NOMO-1 (cell line): ENCODE data around the gene KCNJ1.

Experiments used
- DNase-seq, 2 experiments: peaks; one replicate each; lab custom pipeline; 2025; ENCODE audit not compliant: unreplicated experiment in 2 of 2; lab: John Stamatoyannopoulos, UW

The KCNJ1 gene

DNA sequence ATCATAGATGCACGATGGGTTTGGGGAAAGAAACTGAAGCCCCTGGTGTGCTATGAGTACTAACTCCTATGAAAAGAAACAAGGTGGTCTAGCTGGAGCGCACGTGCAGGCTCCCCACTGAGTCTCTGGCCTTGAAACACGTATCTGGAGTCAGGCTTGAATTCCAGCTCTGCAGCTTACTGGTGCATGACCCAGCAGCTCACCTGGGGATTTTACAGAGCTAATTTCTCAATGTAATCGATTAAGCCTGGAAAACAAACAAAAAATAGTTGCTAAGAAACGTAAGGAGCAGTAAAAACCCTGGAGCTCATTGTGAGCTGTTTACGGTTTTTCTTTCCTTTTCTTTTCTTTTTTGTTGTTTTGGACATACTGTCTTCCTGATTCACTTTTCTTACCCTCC, 12.3 kb downstream of the KCNJ1 start:
- no peak for DNase-seq

DNA sequence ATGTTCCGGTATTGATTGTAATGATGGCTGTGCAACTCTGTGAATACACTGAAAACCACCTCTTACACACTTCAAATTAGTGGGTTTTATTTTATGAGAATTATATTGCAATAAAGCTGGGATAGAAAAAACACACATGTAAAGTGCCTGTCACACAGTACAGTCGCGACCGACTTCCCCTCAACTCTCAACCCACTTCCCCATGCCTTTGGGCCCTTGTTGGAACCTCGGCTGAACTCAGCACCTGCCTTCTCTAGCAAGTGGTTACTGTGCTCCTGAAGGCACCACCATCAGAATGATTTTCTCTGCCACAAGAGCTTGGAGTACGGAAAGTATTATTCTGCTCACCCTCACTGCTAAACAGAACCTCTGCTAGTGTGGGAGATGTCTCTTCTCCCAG, 13.5 kb downstream of the KCNJ1 start:
- DNase-seq = no peak

DNA sequence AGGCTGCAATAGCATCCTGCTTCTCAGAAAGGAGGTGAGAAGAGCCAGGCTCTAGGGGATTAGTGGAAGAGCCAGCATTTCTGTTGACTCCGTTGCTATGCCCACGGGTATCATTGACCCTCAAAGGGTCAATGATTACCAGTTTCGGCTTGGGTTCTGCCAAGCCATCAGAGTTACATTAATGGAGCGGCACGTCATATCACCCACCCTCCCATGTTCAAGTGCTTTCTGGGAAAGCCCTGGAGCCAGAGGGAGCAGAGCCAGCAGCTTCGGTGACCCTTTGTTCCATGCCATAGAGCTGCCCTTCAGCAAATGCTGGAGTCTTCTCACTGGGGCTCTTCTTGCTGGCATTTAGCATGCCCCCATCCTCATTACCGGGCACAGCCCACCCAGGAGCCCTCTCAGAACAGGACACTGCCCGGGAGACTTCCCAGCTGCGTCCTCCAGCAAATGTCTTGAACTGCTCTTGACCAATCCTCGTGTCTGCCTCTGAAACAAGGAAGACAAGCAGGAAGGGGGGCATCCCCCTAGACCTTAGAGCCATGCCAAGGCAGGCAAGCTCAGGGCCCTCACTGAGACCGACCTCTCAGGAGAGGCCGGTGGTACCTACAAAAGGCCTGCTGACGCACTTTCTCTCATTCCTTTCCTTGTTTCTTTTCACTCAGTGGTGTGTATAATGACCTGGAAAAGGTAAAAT, 14.6 kb downstream of the KCNJ1 start:
- no peak for DNase-seq

DNA sequence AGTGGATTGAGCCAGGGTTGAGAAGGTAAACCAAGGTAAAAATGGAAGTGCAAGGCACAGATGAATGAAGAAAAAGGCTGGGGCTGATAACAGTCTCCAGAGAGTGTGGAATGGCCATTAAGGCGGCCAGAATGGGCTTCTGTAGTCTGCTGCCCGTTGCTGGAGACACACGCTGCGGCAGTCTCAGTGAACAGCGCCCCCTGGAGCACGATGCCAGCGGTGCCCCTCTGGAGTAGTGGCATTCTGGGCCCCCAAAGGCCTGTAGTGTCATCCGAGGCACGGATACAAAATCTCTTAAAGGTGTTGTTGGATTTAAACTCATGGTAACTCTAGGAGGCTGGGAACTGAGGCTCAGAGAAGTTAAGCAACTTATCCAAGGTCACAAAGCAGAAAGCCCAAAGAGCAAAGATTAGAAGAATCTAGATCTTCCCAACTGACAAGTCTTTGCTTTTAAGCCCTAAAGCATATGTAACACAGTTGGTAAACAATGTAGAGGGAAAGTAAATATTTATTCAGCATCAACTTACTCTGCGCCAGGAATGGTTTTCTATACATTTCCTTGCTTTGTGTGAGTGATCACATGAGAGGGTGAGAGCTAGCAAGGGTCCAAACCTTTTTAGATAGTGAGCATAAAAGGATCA, 18.2 kb downstream of the KCNJ1 start:
- DNase-seq = peak; percentile 10 to 23

DNA sequence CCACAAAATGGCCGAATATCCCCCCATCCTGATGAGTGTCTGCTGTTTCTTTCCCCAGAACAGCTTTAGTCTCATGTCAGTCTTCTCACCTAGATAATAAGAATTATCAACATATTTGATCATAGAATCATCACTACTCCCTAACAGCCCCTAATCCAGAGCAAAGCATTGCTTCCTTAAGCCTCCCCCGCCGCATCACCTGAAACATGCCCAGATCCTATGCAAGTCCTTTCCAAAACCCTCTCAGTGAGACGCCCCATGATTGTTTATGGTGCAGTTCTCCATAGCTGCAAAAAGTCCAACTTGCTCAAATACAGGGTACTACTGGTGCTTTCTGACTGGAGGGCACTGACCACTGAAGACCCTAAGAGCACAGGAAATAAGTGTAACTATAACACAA, 20.1 kb downstream of the KCNJ1 start:
- DNase-seq = no peak

DNA sequence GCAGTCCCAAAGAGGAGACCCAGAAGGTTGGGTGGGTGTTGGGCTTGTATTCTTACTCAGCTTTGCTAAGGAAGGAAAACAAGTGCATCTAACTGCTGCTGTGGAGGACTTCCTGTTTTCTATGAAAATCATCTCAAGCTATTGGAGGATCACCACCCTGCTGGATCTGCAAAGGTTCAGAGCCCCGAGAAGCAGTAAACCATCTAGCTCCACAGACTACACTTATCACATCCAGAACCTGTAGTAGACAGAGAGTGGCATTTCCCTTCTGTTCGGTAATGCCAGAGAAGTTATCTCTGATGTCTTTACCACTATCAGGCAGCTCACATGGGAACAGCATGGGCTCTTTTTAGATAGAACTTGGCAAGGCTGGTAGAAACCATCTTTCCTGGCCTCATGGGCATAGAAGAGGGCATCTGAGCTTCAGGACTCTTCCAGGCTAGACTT, 21.7 kb downstream of the KCNJ1 start:
- peak in 1 of 2 experiments; percentile 24 for DNase-seq

DNA sequence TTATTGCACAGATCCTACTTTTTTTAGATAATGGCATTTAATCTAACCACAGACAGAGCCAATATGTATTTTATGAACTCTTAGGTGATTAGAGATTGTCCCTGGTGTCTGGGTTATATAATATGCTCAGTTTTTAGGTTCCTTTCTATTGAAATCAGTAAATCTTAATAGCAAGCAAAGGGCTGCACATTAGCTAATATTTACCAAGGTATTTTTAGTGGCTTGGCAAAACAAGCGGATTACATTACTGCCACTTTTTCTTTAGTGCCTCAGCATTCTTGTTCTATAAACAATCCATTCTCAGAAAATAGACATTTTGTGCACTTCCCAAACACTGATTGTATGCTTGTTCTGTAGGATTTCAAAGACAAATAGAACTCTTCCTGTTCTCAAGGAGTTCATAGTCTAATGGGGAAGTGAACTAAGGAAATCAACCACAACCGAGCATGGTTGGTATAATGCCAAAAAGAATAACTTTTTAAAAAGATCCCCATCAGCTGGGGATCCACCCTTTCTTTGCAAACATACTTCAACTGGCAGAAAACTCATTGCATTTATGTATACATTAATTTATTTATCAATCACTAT, 23.8 kb downstream of the KCNJ1 start:
- peak in 1 of 2 experiments; percentile 7 for DNase-seq

DNA sequence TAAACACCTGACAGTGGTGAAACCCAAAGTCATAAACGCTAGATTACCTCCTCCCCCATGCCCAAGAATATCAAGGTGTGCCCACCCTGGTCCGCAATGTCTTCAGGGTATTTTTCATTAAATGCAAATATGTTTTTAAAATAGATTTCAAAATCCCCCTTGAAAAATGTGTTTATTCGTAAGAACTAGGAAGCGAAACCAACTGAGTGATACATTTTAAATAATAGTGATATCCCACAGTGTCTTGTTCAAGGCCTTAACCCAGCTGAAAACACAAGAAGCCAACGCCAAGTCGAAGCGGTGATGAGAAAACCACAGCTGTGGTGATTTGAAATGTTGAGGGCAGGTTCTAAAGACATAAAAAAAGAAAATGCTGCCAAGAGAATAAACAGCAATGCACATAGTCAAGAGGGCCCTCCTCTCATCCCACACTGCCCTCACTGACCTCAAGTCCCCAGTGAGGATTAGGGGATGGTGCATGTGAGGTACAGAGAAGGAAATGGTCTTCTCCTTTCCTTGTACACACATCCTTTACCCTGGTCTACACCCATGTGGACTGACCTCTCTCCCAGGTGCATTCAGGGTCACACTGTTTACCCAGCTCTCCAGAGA, 25.5 kb downstream of the KCNJ1 start:
- DNase-seq = no peak

DNA sequence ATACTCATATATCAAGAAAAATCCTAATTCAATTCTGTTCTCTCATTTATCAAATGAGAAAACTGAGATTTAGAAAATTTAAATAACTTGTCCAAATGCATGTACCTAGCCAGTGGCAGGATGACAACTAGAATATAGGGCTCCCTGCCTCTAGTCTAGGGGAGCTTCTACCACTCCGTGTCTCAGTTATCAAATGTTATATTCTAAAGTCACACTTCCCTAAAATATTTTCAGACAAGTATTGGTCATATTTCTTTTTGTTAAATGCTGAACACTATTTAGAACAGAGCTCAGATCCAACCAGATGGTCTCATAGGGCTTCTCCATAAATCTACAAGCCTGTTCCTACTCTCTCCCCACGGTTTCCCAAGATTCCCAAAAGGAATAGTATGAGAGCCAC, 26.3 kb downstream of the KCNJ1 start:
- DNase-seq = no peak

DNA sequence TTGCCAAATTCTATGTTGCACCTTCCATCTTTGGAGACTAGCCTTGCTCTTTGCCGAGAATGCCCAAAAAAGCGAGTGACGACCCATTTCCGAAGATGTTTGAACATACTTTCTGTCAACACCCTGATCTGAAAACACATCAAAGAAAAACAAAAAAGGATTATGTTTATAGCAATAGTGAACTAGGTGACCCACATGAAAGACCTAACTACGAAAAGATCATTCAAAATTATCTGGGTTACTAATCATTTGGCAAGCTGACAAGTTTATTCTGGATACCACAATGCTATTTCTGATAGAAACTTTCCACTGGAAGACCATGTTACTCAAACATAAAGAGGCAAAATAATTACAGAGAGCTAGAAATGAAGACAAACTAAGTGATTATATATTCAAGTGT, 27.0 kb downstream of the KCNJ1 start:
- no peak for DNase-seq

DNA sequence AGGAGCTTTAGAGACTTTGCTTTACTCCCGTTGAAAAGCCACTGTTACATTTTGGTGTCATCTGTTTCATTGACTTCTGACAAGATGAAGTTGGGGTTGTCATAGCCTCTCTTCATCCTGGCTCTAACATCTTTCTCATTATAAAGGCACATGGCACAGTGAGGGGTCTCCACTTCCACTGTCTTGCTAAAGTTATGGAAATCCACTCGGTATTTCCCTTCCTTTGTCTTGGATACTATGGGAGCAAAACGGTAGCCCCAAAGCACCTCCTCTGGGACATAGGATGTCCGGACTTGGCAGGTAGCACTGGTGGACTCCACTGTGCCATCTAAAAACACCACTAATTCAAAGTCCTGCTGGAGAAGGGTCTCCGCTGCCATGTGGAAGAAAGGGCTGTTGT, 28.0 kb downstream of the KCNJ1 start:
- DNase-seq = no peak

DNA sequence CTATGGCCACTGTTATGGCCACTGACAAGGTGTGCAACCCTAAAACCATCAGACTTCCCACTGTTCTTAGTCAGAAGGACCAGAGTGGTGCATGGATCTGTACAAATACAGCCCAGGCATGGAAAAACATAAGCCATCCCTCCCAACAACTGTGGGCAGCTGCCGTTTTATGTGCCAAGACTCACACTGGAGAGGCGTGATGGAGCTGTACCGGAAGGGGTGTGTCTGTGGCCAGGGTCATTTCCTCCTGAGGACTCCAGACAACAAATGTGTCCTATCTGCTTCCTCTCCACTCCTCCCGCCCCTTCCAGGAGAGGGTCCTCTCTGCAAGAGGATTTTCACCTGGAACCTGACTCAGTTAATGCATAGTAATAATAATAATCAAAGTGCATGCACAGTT, 29.5 kb downstream of the KCNJ1 start:
- DNase-seq = peak in 1 of 2 experiments; percentile 10

DNA sequence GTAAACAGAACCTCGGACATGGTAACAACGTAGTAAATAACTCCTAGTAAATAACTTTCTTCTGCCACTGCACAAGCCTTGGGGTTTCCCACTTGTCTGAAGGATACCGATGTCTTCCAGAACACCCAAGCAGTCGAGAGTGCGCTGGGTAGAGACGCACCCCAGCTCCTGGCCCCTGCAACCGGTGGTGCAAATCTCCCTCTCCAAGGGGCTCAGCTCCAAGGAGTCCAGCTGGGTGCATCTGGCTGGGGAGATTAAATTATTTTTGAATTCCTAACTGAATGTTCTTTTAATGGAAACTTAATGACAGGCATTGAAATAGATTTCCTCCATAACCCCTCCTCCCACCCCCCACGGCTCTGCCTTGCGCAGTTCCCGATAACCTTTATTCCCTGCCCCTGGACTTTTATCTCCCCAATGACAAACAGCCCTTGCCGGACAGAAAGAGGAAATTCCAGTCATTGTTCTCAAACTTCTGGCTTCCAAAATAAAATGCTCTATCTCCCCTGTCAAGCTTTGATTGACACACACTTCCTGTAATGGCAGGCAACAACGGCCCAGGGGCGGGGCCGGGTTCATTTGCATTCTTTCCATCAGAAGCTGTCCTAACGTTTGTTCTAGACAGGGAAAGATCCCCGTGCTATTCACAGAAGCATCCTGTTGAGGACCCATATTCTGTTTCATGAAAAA, 31.2 kb downstream of the KCNJ1 start:
- no peak for DNase-seq

DNA sequence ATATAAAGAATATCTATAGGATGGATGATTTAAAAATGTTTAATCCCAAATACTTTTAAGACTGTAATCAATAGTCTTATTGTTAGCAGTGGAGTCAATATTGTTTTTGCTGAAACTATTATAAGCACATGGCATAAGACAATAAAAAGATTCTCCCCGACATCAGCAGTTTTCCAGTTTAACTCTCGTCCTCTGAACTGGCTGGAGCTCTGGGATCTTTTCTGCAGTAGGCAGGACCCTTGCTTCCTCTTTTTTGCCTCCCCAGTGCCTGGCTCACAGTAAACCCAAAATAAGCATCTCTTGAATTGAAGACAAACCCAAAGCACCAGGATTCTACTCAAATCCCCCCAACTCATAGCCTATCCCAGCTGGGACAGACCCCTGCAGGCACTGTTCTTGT, 32.9 kb downstream of the KCNJ1 start:
- peak in 1 of 2 experiments; percentile 17 for DNase-seq

DNA sequence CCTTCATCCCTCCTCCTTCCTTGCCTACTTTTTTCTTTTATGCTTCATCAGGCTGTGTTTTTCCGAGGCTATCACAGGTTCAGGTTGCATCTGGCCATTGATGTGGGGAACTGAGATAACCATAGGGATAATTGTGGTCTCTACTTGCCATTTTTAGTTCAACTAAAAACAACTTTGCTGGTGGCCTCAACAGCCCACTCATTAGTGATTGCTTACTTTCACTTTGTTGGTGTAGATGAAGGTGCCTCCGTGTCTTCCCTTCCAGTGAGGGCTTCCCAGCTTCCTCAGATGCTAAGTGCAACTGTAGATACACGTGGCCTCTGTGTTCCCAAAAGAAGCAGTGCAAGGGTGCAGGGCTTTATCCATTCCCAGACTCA, 35.0 kb downstream of the KCNJ1 start:
- no peak for DNase-seq

DNA sequence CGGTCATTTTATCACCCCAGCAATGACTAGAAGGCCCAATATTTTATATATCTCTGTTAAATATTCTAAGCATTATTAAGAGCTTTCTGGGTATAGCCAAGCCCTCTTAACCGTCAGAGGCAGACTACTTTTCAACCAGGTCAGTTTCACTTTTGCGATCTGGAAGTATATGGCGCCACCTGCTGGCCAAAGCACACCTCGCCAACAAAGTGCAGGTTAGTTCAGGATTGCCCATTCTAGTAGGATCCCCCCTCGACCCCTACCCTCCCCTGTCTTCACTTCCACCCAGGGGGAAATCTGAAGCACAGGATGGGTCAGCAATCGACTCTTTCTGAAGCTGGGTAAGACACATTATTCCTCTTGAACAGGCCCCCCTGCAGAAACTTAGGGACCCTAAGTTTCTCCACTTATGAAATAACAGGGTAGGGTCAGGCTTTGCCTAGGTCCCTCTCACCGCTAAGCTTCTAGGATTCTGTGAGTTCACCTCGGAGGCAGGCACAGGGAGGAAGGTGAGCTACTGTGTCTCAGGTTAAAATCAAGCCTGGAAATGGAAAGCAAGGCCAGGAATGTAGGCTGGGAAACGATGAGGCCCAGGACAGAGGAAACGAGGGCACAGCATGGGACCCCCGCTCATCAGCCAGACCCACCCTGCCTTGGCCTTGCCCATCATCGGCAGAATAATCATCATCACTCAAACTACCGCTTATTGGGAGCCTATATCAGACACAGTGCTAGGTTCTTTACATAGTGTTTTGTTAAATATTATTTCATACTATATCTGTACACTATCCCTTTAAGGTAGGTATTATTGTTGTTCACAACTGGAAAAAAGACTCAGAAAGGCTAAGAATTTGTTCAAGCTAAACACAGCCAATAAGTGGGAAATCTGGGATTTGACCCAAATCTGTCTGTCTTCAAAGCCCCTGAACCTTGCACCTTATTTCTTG, 35.6 kb downstream of the KCNJ1 start:
- DNase-seq = peak; percentile 60 to 83

DNA sequence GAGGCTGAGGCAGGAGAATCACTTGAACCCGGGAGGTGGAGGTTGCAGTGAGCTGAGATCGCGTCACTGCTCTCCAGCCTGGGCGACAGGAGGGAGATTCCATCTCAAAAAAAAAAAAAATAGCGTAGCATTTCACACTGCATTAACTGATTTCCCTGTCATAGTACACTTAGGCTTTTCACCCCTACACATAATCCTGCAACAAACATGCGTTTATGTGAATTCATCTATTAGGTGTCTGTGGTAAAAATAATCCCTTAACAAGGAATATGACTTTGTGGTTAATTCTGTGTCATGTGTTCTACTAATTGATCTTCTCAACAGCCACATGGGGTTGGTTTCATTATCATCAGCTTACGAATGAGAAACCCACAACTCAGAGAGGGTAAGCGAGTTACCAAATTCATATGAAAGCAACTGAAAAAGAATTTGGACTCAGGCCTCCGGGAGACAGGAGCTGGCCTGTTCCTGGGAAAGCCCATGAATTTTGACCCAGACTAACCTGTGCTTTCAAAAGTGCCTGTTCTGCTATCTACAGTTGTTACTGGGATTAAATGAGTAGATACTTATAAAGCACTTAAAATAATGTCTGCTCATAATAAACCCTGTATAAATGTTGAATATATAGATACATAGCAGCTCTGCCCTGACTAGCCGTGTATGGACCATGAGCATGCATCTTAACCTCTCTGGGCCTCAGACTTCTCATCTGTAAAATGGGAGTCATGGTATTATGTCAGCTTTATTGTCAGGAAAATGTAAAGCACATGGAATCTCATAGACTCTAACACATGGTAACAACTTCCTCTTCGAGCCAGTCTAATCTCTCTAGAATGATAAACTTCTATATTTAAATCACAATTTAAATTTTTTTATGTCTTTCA, 36.6 kb downstream of the KCNJ1 start:
- peak in 1 of 2 experiments; percentile 83 for DNase-seq

DNA sequence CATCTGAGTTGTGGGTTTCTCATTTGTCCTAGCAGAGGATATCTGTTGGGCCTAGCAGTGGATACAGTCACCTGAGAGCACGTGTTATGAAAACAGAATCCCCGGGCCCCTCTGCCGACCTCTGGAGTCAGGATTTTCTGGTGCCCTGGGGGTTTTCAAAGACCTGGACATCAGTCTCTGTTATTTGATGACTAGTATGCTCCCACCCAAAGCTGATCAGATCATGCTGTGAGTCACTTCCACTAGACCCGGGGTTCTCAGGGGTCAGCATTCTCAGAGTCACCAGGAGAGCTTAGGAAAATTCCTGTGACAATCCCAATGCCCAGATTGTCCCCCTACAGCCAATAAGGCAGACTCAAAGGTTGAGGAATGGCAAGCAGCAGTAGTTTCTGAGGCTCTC, 38.7 kb downstream of the KCNJ1 start:
- no peak for DNase-seq
